SKM-1 treated with dmso at 0.1 percent for 144 hours (cell line): ENCODE data around the gene CDC42BPB.
"Not testable (repeated sequence)": the region's sequence is repeated elsewhere in the genome, so short reads cannot be mapped to it uniquely, and the experiment has no call there.

ENCODE experiments used
- DNase-seq: peaks from one replicate; lab custom pipeline; 2025; ENCODE audit not compliant: unreplicated experiment; lab: John Stamatoyannopoulos, UW

CDC42BPB gene

DNA sequence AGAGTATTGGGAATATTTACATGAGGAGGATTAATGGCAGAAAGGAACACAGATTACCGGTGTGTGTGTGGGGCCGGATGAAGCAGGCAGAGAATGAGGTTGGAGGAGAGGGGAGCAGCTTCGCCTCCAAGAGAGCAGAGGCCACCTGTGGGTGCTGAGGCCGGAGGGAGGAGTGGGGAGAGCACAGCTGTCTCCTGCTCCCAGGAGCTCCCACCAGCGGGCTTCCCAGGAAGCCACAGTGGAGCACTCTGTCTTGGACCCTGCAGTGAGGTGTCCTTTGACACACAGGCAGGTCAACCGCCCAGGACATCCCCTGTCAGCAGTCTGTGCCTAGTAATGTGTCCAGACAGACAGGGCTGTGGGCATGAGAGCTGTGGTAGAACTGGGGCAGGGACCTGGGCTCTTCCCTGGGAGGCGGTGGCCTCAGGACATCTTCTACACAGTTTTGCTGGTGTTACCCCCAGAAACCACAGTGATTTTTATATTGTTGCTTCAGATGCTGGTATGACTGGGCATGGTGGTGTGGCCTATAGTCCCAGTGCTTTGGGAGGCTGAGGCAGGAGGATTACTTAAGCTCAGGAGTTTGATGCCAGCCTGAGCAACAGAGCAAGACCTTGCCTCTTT is 153.3 kb downstream of the CDC42BPB start:
- no peak for DNase-seq

DNA sequence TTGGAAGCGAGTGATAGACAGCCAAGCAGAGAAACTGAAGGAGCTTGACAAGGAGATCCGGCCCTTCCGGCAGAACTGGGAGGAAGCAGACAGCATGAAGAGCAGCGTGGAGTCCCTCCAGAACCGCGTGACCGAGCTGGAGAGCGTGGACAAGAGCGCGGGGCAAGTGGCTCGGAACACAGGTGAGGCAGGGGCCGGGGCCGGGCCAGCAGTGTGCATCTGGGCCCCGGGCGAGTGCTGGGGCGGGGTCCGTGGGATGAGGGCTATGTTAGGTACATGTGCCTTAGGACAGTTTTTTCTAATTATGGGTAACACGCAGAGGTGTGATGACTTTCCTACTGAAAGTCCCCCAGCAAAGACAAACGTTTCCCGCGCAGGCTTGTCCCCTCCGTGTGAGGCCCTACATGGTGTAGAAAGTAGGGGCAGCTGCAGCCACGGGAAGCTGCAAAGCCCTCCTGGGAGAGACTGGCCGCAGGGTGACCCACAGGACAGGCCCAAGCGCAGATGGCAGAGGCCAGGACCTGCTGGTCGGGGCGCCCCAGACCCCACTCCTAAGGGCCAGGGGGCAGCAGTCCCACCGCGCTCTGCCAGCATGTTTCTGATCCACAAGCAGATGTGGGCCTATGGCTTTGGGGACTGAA is 154.0 kb downstream of the CDC42BPB start:
- DNase-seq = no peak

DNA sequence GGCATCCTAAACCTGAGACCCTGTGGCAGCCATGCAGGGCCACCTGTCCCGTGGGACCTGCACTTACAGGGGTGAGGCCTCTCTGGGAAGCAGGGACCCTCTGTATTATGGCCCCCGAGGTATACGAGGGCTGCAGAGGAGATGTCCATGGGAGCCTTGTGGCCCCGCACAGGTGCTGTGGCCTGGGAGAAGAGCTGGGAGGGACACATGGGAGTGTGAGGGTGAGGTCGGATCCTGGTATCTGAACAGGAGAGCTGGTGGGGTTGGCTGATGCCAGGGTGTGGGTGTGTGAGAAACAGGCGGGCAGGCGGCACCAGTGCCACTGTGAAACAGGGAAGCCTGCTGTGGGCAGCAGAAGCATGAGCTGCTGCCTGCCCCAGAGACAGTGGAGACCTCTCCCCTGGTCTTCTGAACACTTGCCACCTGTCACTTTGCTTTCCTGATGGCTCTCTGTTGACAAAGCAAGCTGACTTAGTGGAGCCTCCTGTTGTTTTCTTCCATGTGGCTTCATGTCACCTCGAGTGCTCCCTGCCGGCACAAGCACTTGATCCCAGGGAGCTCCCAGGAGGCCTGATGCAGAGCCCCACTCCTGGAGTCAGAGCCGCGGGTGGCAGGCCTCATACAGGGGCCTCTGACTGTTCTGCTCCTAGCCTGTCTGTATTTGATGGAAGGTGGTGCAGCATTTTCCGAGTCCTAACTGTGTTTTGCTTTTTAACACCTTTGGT is 154.7 kb downstream of the CDC42BPB start:
- DNase-seq = no peak

DNA sequence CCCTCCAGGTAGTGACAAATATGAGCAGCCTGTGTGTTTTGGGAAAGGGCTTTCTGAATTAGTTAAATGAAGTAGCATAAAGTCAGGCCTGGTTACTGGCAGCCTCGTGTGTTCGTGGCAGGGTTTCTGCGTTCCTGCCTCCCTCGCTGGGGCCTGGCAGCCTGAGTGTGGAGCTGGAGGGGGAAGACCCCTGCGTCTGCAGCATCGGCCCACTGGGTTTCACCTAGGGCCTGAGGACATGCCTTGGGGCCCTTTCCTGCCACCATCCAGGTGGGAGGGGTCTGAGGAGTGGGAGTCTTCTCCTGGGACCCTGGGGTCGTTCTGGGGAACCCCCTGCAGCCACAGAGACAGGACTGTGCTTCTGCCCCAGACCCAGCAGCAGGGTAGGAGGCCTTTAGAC is 155.3 kb downstream of the CDC42BPB start:
- no peak for DNase-seq

DNA sequence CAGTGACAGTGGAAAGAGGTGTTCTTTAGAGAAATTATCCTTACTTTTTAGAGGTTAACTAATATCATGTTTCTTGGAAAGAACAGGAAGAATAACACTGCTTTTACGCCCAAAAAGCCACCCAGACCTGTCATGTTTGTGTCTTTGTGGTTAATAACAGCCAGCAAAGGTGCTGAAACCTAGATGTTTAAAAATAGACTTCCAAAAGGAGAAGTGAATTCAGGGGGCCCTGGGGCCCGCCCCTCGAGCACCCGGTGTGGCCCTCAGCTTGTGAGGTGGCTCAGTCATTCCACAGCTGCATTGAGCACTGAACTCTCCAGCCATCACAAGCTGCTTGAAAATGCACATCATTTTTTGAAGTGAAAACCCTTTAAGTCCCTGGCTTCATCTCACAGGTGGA is 155.7 kb downstream of the CDC42BPB start:
- DNase-seq = peak; percentile 17

DNA sequence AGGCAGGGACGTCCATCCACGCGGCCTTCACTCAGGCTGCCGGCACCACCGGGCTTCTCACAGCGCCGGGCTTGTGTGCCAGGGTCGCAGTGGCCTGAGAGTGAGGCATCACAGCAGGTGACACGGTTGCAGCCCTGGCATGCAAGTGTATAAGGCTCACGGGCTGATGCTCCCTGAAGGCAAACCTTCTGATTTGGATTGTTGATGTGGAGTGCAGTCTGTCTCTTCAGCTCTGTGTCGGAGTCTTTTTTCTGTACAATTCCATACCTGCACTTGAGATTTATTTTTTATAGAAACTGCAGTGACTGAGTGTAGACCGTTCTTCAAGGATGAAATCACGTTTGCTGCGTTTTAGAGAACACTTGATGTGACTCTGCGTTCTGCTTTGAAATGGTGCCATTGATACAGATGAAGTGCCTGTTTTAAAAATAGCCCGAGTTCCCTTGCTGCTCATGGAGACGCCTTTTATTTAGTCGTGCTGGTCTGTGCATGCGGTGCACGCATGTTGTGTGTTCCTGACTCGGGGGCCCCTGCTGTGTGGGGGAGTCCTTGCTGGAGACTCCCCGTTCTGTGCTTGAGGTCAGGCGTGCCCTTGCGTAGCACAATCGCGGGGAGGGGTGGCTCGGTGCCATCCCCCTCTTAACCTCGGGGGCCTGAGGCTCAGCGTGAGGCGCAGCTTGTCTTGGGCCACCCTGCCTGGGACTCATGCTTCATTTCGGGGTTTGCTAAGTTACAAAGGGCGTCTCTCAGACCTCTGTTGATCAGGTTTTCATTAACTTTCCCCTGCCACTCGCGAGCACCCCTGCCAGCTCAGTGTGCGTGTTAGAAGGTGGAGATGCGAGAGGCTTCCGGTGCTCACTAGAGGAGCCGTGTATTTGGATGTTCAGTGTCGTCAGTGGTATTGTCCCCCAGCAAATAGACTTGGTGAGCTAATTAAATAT is 156.4 kb downstream of the CDC42BPB start:
- no peak for DNase-seq

DNA sequence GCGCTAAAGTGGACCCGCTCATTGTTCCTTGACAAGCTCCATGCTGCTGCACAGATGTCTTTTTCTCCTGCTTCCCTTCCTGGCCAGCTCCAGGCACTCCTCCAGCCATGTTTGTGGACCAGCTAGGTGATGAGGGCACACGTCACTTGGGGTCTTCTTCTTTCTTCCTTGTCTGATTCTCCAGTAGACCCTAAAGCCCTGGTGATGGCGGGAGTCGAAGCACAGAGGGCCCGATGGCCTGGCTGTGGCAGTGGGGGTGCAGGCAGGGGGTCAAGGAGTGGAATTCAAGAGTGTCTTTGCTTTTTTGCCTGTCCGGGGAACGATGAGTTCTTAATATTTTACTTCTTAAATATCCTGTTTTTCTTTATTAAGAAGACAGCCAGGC is 157.8 kb downstream of the CDC42BPB start:
- DNase-seq = no peak

DNA sequence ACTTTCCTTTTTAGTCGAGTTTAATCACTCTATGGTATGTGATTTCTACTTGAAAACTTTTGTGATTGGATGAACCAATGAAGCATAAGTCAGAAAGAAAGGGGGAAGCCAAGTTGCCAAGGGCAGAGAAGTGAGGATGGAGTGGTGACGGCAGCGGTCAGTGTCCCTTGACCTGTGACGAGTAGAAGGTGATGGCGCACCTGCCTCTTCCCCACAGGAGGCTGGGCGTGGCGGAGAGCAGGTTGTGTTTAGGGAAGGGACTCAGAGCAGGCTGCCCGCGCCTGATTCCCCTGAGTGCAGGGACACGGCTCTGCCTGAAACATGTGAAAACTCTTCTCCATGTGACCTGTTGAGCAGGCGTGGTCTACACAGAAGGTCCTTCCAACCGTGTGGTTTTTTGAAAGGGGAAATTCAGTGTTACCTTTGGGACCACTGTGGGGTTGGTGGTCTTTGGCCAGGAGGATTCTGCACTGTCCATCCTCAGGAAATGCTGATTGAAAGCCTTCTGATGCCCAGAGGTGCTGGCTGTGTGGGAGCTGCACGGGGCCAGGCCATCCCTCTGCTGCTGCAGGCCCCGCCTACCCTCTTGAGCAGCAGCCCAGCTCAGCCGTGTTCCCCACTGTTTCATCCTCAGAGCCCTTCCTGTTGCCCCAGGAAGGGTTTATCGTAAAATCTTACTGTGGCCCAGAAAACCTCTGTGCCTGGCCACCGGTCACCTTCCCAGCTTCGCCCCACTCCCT is 158.4 kb downstream of the CDC42BPB start:
- no peak for DNase-seq

DNA sequence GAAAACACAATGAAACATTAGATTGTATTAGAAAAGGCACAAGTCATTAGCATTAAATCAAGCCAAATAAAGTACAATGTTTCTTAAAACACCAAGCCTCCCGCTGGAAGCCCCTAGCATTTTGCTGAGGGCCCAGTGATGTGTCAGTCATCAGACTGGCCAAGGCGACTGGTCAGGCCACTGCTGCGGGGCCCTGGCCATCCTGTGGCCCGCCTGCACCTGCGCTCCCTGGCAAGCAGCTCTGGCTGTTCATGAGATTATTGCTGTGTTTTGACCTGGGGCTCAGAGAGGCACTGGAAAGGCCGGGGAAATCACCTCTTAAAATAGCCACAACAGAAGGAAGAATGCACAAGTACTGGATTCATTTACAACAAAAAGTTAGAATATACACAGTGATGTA is 159.1 kb downstream of the CDC42BPB start:
- no peak for DNase-seq

DNA sequence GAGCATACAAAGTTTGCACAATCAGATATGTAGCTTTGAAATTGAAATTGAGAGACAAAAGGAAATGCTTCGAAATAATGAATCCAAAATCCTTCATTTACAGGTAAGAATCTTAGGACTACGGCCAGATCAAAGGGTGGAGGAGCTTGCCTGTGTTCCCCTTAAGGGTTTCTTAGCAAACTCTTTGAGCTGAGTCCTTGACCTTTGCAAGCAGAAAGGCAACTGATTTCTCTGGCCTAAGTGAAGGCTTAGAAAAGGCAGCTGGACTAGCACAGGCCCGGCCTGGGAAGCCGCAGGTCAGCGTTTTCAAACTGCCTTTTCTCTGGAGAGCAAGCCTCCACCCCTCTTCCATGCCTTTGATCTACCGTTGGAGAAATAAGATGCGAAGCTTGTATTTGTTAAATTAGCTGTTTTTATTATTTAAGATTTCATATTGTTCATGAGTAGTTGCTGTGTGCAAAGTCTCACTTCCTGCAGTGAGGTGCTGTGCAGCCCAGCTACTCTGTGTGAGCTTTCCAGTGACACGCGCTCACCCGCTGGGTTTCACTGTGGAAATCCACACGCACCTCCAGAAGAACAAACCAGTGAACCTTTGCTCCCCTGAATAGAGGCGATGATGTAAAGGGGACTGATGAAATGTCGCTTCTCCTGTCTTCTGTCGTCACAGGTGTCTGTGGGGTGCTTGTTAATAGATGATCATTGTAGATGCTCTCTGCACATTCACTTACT is 159.9 kb downstream of the CDC42BPB start:
- no peak for DNase-seq

DNA sequence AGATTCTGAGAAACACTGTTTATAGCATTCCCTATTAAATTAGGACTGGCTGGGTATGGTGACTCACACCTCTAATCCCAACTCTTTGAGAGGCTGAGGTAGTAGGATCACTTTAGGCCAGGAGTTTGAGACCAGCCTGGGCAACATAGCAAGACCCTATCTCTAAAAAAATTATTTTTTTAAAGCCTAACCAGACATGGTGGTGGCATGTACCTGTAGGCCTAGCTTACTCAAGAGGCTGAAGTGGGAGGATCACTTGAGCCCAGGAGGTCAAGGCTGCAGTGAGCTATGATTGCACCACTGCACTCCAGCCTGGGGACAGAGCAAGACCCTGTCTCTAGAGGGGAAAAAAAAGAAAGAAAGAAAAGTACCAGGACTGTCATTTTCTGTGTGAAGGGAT is 160.6 kb downstream of the CDC42BPB start:
- not testable (repeated sequence) for DNase-seq

DNA sequence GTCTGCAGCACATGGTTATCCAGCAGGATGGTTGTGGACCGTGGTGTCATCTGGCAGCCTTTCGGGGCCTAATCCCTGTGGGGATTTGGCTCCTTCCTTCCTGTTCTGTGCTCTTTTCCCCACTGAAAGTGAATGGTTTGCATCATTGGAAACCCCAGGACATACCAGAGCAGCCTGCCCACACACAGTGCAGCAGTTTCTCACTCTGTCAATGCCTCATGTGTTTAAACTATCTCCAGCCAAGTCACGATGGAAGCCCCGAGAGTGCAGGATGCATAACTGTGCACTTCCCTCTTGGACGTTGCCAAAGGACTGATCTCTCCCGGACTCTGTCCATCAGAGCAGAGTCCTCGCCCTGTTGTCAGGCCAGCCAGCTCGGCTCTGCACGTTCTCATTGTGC is 163.9 kb downstream of the CDC42BPB start:
- no peak for DNase-seq

DNA sequence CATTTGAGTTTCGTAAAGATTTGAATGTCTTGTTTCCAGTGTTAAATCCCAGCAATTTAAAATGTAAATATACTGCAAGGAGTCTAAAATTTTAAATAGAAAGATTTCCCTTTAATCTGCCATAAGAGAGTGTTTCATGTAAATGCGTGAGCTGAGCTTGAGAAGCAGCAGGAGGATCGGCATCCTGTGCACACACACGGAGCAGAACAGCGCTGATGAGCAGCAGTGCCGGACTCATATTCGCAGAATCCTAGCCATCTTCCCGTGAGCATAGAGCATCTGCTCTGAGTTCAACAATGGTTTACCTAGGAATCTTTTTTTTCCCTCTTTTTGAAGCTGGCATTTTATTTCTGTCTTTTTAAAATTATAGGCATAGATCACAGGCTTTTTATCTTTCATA is 164.7 kb downstream of the CDC42BPB start:
- no peak for DNase-seq

DNA sequence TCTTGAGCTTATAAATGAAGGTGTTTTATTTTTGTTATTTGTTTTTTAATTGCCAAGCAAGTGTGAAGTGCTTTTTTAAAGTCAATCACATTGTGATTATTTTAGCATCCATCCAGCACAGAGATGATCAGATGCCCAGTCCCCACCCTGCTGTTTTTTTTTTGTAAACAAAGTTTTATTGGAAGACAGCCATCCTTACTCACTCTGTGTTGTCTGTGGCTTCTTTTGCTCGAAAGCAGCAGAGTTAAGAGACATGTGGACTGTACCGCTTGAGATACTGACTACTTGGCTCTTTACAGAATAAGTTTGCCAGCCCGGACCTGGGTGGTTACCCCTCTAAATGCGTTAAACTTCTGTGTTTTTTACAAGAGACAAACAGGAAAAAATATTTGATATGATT is 165.8 kb downstream of the CDC42BPB start:
- no peak for DNase-seq

DNA sequence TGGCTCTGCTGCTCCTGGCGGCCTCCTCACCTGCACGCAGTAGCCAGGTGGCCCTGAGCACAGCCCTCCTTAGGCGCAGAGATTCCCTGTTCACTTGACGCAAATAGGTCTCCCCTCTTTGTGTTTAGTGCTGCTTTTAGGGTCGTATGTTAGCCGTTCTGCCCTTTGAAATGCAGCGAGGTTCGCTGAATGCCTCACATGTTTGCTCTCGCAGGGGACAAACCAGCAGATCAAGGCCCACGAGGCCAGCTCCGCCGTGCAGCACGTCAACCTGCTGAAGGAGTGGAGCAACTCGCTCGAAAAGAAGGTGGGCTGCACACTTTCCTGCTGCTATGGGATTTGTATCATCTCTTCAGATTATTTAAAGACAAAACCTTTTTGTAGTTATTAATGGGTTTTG is 166.2 kb downstream of the CDC42BPB start:
- no peak for DNase-seq

DNA sequence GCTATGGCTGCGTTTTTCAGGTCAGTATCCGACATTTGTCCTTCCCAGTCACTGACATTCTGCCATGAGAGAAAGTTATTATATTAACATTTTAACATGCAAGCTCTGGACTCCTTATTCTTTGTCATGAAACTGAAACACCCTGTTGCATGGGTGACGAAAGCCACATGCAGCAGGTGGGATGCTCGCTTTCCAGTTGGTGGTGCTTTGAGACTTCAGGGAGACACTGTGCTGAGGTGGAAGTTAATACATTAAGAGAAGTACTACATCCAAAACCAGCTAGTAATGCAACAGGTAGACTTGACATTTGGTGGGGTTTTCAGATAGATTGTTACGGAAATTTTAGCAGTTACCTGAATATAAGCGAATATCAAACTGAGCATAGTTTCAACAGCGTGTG is 167.7 kb downstream of the CDC42BPB start:
- no peak for DNase-seq

DNA sequence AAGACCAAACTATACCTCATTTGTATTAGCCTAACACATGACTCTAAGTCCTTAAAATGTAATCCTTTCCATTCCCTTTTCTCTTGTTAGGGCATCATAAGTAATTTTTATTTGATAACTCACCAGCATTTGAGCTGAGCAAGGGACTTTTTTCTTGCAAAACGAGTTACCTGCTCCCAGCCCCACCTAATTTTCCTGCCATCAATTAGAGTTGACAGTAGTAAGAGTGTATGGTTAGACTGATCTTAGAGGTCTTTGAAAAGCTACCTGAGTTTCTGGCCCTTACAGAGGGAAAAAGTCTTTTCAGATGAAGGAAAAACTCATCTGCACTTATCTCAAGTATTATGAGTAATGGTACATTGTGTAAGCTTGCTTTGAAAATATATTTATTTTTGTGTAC is 168.6 kb downstream of the CDC42BPB start:
- no peak for DNase-seq

DNA sequence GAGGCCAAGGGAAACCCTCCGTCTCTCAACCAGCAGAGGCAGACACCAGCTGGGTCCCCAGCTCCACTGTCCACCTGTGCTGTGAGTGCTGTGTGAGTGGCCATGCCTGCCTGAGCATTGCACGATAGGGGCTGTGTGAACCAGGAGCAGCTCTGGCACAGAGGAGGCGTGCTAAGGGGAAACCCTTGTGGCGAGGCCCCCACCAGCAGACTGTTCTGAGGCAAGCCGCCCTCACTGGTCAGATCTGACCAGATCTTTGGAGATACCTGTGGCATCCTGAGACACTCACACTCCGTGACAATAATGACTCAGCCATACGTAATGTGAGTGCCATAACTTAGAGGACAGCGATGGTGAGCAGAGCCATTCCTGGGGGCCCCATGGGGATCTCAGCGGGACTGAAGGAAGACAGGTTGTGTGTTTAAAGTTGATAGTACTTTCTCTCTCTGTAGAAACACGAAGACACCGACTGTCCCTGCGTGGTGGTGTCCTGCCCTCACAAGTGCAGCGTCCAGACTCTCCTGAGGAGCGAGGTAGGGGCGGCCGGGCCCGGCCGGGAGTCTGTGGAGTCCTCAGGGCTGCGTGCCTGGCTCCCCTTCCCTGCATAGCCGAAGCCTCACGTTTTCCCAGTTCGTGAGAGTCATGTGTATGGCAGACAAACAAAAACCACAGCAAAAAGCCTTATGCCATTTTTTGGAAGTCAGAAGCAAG is 171.5 kb downstream of the CDC42BPB start:
- no peak for DNase-seq

DNA sequence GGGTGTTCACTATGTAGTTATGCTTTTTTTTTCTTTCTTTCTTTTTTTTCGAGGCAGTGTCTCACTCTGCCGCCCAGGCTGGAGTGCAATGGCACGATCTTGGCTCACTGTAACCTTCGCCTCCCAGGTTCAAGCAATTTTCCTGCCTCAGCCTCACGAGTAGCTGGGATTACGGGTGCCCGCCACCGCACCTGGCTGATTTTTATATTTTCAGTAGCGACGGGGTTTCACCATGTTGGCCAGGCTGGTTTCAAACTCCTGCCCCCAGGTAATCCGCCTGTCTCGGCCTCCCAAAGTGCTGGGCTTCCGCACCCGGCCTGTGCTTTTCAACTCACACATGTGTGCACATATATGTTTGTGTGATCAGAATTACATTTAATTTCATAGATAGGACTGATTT is 173.8 kb downstream of the CDC42BPB start:
- DNase-seq = no peak
